Activated T-helper 1 cell treated with anti-CD3 and anti-CD28 coated beads, Interleukin-12 subunit alpha, Interleukin-12 subunit beta, Interleukin-2, Interleukin-4 antibody, amounts not matched to agents 30 ng/mL and 10 ng/mL and 1 ng/mL, durations not matched to agents 14 hours and 24 hours and 36 hours (primary cell): ENCODE results near the gene CUL3. TPM values are rescaled to one million over a fixed set of nuclear protein-coding genes. Genes with fewer than 3 reads are reported as not detected.

Source experiments
- total RNA-seq: library from RNA; stranded (reverse); gene quantifications from 2 replicates; pipeline ENCODE4 v1.2.3, GENCODE V29; 2022

Gene CUL3
- total RNA-seq, 1 donor from 2014 or later, result 97.1 TPM

Other genes starting within 250 kb of the CUL3 start
- 0.23 and 0.34 TPM in 2 replicates for gene FAM124B, start 183.3 kb downstream of the CUL3 start, total RNA-seq
- not detected in 2 replicates for gene CCDC195, start 131.0 kb upstream of the CUL3 start, total RNA-seq